Caco-2 (cell line): ENCODE data around the gene SEC11C. TPM values are rescaled to one million over a fixed set of nuclear protein-coding genes. Genes with fewer than 3 reads are reported as not detected.

Source experiments
- BruUV-seq: library from RNA; stranded (reverse); fragments of 400-500 nt; replicated peaks from 2 replicates; lab custom pipeline; 2021; lab: Mats Ljungman, UMichigan
- CTCF ChIA-PET: fragments of 300-600 bp; sonication (Branson Sonifier 250); formaldehyde crosslinking; loops from one replicate; lab custom pipeline; 2022; ENCODE audit warnings: antibody characterized with exemption; lab: Charles Lee
- POLR2A ChIA-PET: fragments of 300-600 bp; sonication (Branson Sonifier 250); formaldehyde crosslinking; loops from one replicate; lab custom pipeline; 2022; ENCODE audit warnings: antibody characterized with exemption; lab: Charles Lee
- DNase-seq, 2 experiments: peaks; one replicate each; pipeline versions ENCODE4 v3.0.0 to v3.0.0-alpha.2; 2020 to 2022
- H3K27me3 ChIP-seq: replicated peaks from 2 replicates; pipeline ENCODE4 v1.6.0; 2011; ENCODE audit warnings: low read length; ENCODE audit not compliant: control insufficient read depth, insufficient read depth
- H3K36me3 ChIP-seq: 2 replicates; pipeline ENCODE4 v1.5.1; 2011; ENCODE audit warnings: low read length; ENCODE audit not compliant: control insufficient read depth, insufficient read depth
- H3K4me1 ChIP-seq: fragments of 250-450 bp; sonication (Bioruptor Pico); 2 replicates; pipeline ENCODE4 v1.5.1; 2020; ENCODE audit warnings: mild to moderate bottlenecking
- H3K4me3 ChIP-seq: 2 replicates; pipeline ENCODE4 v1.5.1; 2011; ENCODE audit warnings: low read depth, mild to moderate bottlenecking, control low read depth, low read length
- H3K9me3 ChIP-seq: fragments of 250-450 bp; sonication (Bioruptor Pico); 2 replicates; pipeline ENCODE4 v1.5.1; 2020; ENCODE audit warnings: mild to moderate bottlenecking, moderate library complexity
- H3K27ac Mint-ChIP-seq: one replicate; pipeline ENCODE4 v1.8.0; 2022; ENCODE audit warnings: mixed read lengths; ENCODE audit not compliant: unreplicated experiment
- H3K27me3 Mint-ChIP-seq: one replicate; pipeline ENCODE4 v1.8.0; 2022; ENCODE audit warnings: mixed read lengths; ENCODE audit not compliant: insufficient read depth, unreplicated experiment
- H3K36me3 Mint-ChIP-seq: one replicate; pipeline ENCODE4 v1.8.0; 2022; ENCODE audit warnings: mild to moderate bottlenecking, mixed read lengths; ENCODE audit not compliant: insufficient read depth, unreplicated experiment
- H3K4me1 Mint-ChIP-seq: one replicate; pipeline ENCODE4 v1.8.0; 2022; ENCODE audit warnings: low read depth, mixed read lengths; ENCODE audit not compliant: unreplicated experiment
- H3K4me3 Mint-ChIP-seq: one replicate; pipeline ENCODE4 v1.8.0; 2022; ENCODE audit warnings: mild to moderate bottlenecking, moderate library complexity, mixed read lengths; ENCODE audit not compliant: unreplicated experiment
- H3K9me3 Mint-ChIP-seq: one replicate; pipeline ENCODE4 v1.8.0; 2022; ENCODE audit warnings: mixed read lengths; ENCODE audit not compliant: unreplicated experiment
- intact Hi-C: fragments of 100-400 bp; cut with micrococcal nuclease; formaldehyde crosslinking; loops from one replicate; pipeline ENCODE4 v1.10.0; 2022; ENCODE audit not compliant: unreplicated experiment
- total RNA-seq: library from RNA; stranded (reverse); gene quantifications from 2 replicates; pipeline ENCODE4 v1.2.3, GENCODE V29; 2022
- TF ChIP-seq, protein P1 (sequence below), 2 experiments: fragments of 200-600 bp in 1 of 2; IDR thresholded peaks; 1 replicate in 1 of 2; 2 replicates in 1 of 2; pipeline versions ENCODE4 v1.5.1 to v1.8.0; 2011 to 2022; ENCODE audit warnings: antibody characterized with exemption in 1 of 2, control low read depth in 1 of 2, inconsistent platforms in 1 of 2, low read depth in 1 of 2, low read length in 1 of 2, mild to moderate bottlenecking in 1 of 2, moderate library complexity in 1 of 2; ENCODE audit not compliant: insufficient read depth in 1 of 2, severe bottlenecking in 1 of 2, unreplicated experiment in 1 of 2

SEC11C gene
- total RNA-seq, 1 experiment from 2014 or later = 36.1 TPM

- H3K27me3 ChIP-seq = no peaks in the 10 kb centered on the region; the same call in 1 of the 2 replicates
Observed at GRCh38 chr18:59197636-59198035, 58.0 kb downstream of the SEC11C start.

DNA sequence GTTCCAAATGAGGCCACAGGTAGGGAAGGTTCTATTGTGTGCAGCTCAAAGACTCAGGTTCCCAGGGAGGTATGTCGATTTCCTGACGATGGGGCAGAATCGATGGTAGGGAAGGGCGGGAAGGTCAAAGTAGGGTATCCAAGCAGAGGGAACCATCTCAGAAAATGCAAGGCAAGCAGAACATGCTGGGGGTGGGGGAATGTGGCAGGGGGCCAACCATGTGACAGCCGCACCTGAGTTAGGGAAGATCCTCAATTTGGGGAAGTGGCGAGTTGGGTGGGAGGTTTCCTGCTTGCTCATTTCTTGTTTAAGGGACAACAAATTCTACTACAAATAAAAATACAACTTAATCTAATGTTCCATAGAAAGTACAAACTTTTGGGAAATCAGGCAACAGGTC, 58.5 kb downstream of the SEC11C start:
- Histone ChIP-seq H3K36me3 (no peaks in the 10 kb centered on the region), H3K9me3 (no peaks in the 10 kb centered on the region), H3K27me3 (no peaks in the 10 kb centered on the region; the same call in 1 of the 2 replicates), H3K4me3 (no peak overlapping the region), H3K4me1 (no peaks in the 10 kb centered on the region)
- intact Hi-C loops = no loop called here
- H3K36me3 Mint-ChIP-seq = no peaks in the 10 kb centered on the region
- no peak for DNase-seq
- ChIA-PET CTCF (no interaction called here), POLR2A (no interaction called here)
- H3K9me3 Mint-ChIP-seq = no peaks in the 10 kb centered on the region
- no TSS peak for BruUV-seq
- H3K27ac Mint-ChIP-seq = no peak overlapping the region
- TF ChIP-seq, protein P1, sequence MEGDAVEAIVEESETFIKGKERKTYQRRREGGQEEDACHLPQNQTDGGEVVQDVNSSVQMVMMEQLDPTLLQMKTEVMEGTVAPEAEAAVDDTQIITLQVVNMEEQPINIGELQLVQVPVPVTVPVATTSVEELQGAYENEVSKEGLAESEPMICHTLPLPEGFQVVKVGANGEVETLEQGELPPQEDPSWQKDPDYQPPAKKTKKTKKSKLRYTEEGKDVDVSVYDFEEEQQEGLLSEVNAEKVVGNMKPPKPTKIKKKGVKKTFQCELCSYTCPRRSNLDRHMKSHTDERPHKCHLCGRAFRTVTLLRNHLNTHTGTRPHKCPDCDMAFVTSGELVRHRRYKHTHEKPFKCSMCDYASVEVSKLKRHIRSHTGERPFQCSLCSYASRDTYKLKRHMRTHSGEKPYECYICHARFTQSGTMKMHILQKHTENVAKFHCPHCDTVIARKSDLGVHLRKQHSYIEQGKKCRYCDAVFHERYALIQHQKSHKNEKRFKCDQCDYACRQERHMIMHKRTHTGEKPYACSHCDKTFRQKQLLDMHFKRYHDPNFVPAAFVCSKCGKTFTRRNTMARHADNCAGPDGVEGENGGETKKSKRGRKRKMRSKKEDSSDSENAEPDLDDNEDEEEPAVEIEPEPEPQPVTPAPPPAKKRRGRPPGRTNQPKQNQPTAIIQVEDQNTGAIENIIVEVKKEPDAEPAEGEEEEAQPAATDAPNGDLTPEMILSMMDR (IDR thresholded peaks at IDR 0.05; ENCODE audit: insufficient read depth in 1 of 2, low read depth in 1 of 2, low read length in 1 of 2, severe bottlenecking in 1 of 2, unreplicated experiment in 1 of 2) = no peak
- H3K4me3 Mint-ChIP-seq = no peak overlapping the region
- peaks cover 3% of the 10 kb centered on the region for H3K27me3 Mint-ChIP-seq
- no peaks in the 10 kb centered on the region for H3K4me1 Mint-ChIP-seq

More at GRCh38 chr18:59197636-59198035, 58.0 kb downstream of the SEC11C start:
- Mint-ChIP-seq H3K27me3 (peaks cover 3% of the 10 kb centered on the region), H3K9me3 (no peaks in the 10 kb centered on the region), H3K27ac (no peak overlapping the region), H3K4me3 (no peak overlapping the region), H3K4me1 (no peaks in the 10 kb centered on the region), H3K36me3 (no peaks in the 10 kb centered on the region)
- H3K4me3 ChIP-seq = no peak overlapping the region
- no TSS peak for BruUV-seq
- TF ChIP-seq, protein P1 (IDR thresholded peaks at IDR 0.05; ENCODE audit: insufficient read depth in 1 of 2, low read depth in 1 of 2, low read length in 1 of 2, severe bottlenecking in 1 of 2, unreplicated experiment in 1 of 2) = no peak
- ChIA-PET CTCF (no interaction called here), POLR2A (no interaction called here)
- no peak for DNase-seq
- H3K36me3 ChIP-seq = no peaks in the 10 kb centered on the region
- no peaks in the 10 kb centered on the region for H3K4me1 ChIP-seq
- no peaks in the 10 kb centered on the region for H3K9me3 ChIP-seq
- intact Hi-C loops = no loop called here

DNA sequence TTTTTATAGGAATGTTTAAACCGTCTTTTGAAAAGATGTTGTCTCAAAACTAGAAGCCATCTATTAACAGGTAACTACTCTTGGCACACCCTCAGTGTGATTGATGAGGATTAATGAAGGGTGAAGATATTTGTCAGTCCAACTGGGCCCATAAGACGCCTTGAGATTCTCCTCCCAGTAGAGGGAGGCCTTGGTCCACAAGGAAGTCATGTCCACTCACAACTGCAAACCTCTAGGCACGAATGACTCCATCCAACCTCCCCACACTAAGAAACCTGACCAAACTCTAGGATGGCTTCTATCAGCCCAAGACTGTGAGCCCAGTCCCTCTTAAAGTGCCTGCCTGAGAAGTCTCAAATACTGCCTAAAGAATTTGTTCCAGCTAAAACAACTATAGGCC, 61.1 kb downstream of the SEC11C start:
- CTCF ChIA-PET = no interaction called here

More for the DNA sequence above, 61.1 kb downstream of the SEC11C start:
- no peak overlapping the region for H3K4me3 ChIP-seq
- BruUV-seq = no TSS peak
- H3K36me3 ChIP-seq = no peaks in the 10 kb centered on the region
- TF ChIP-seq, protein P1 (IDR thresholded peaks at IDR 0.05; ENCODE audit: insufficient read depth in 1 of 2, low read depth in 1 of 2, low read length in 1 of 2, severe bottlenecking in 1 of 2, unreplicated experiment in 1 of 2) = no peak
- Mint-ChIP-seq H3K36me3 (no peaks in the 10 kb centered on the region), H3K27ac (no peak overlapping the region), H3K4me1 (no peaks in the 10 kb centered on the region), H3K9me3 (no peaks in the 10 kb centered on the region), H3K27me3 (peaks cover 3% of the 10 kb centered on the region), H3K4me3 (no peak overlapping the region)
- POLR2A ChIA-PET = no interaction called here
- intact Hi-C loops = no loop called here
- H3K27me3 ChIP-seq = no peaks in the 10 kb centered on the region; the same call in 1 of the 2 replicates
- no peaks in the 10 kb centered on the region for H3K9me3 ChIP-seq
- no peaks in the 10 kb centered on the region for H3K4me1 ChIP-seq
- no peak for DNase-seq
